HepG2 (cell line): ENCODE measurements around the gene CD40. TPM values are rescaled to one million over a fixed set of nuclear protein-coding genes. Genes with fewer than 3 reads are reported as not detected.

ENCODE experiments used
- CTCF ChIP-seq: sonication (generic); formaldehyde crosslinking; IDR thresholded peaks from 2 replicates; pipeline ENCODE4 v1.5.0; 2020; ENCODE audit warnings: mild to moderate bottlenecking, missing genetic modification reagents, moderate library complexity
- IKZF4 ChIP-seq: sonication (generic); formaldehyde crosslinking; IDR thresholded peaks from 2 replicates; pipeline ENCODE4 v1.5.1; 2020; ENCODE audit warnings: borderline replicate concordance, mild to moderate bottlenecking, low read depth, missing genetic modification reagents; ENCODE audit errors: not compliant biosample characterization
- MTF2 ChIP-seq: sonication (generic); formaldehyde crosslinking; IDR thresholded peaks from 2 replicates; pipeline ENCODE4 v1.5.0; 2020; ENCODE audit warnings: missing genetic modification reagents, borderline replicate concordance
- PRMT3 ChIP-seq: sonication (generic); formaldehyde crosslinking; IDR thresholded peaks from 2 replicates; pipeline ENCODE4 v1.8.1; 2022; ENCODE audit warnings: low read depth, mild to moderate bottlenecking, moderate library complexity, missing genetic modification reagents, borderline replicate concordance
- ZBTB44 ChIP-seq: sonication (generic); formaldehyde crosslinking; IDR thresholded peaks from 2 replicates; pipeline ENCODE4 v1.4.0; 2020; ENCODE audit warnings: missing genetic modification reagents
- ZBTB49 ChIP-seq: sonication (generic); formaldehyde crosslinking; IDR thresholded peaks from 2 replicates; pipeline ENCODE4 v1.4.0; 2020; ENCODE audit warnings: missing genetic modification reagents, borderline replicate concordance
- ZNF234 ChIP-seq: sonication (generic); formaldehyde crosslinking; conservative IDR thresholded peaks from 2 replicates; pipeline ENCODE4 v1.5.1; 2020; ENCODE audit warnings: mild to moderate bottlenecking, missing genetic modification reagents
- ZNF354B ChIP-seq: sonication (generic); formaldehyde crosslinking; IDR thresholded peaks from 2 replicates; pipeline ENCODE4 v1.8.0; 2022; ENCODE audit warnings: mild to moderate bottlenecking, missing genetic modification reagents
- ZNF407 ChIP-seq: sonication (generic); formaldehyde crosslinking; IDR thresholded peaks from one replicate; pipeline ENCODE4 v1.5.1; 2020; ENCODE audit warnings: mild to moderate bottlenecking, missing genetic modification reagents; ENCODE audit errors: not compliant biosample characterization
- ZNF451 ChIP-seq: sonication (generic); formaldehyde crosslinking; IDR thresholded peaks from 2 replicates; pipeline ENCODE4 v1.5.0; 2020; ENCODE audit warnings: mild to moderate bottlenecking, missing genetic modification reagents
- ZNF788 ChIP-seq: sonication (generic); formaldehyde crosslinking; IDR thresholded peaks from 2 replicates; pipeline ENCODE4 v1.5.0; 2020; ENCODE audit warnings: mild to moderate bottlenecking, missing genetic modification reagents, borderline replicate concordance
- polyA plus RNA-seq, 8 experiments: library from polyadenylated mRNA; depleted of rRNA in 3 of 8; stranded (reverse) in 7 of 8; unstranded in 1 of 8; fragments of >200 nt; fragmentation: Illumina TruSeq in 4 of 8; extraction: Trizol in 4 of 8; gene quantifications; 2 replicates each; pipeline versions ENCODE4 v1.2.1 to v1.2.3, GENCODE V29; 2011 to 2016; ENCODE audit warnings: low read depth in 4 of 8, missing spikeins in 1 of 8, mixed read lengths in 1 of 8; ENCODE audit not compliant: insufficient read depth in 1 of 8
- total RNA-seq, 5 experiments: library from RNA; depleted of rRNA; stranded (reverse); fragments of >200 nt; fragmentation: Illumina TruSeq; extraction: Trizol; gene quantifications; 2 replicates each; pipeline ENCODE4 v1.2.3, GENCODE V29; 2016; ENCODE audit warnings: low read depth in 1 of 5

Gene CD40
- total and polyA plus RNA-seq, 2 of the 13 experiments (the other 11 are each of a cell fraction or from before 2014, with no cell fraction given), result 4.6 to 13.4 TPM

GRCh38 chr20:46099491-46100287 is 18.4 kb upstream of the CD40 start (continued):
- TF ChIP-seq ZNF407 (CRISPR knock-in tag), result peak; percentile 37
- no peak for TF ChIP-seq PRMT3 (CRISPR knock-in tag)
- TF ChIP-seq MTF2 (CRISPR knock-in tag), result peak; percentile 90
- peak; percentile 82 for TF ChIP-seq IKZF4 (CRISPR knock-in tag)
- no peak for TF ChIP-seq ZNF234 (CRISPR knock-in tag)
- peak; percentile 77 for TF ChIP-seq CTCF (CRISPR knock-in tag)
- TF ChIP-seq ZBTB49, result no peak
- TF ChIP-seq ZNF451, result no peak
- TF ChIP-seq ZNF354B (CRISPR knock-in tag), result no peak
- TF ChIP-seq ZNF788 (CRISPR knock-in tag), result peak; percentile 24; the same call in 1 of the 2 replicates
- TF ChIP-seq ZBTB44 (CRISPR knock-in tag), result no peak
